ENCODE measurements around the gene CLSTN3.

DNA sequence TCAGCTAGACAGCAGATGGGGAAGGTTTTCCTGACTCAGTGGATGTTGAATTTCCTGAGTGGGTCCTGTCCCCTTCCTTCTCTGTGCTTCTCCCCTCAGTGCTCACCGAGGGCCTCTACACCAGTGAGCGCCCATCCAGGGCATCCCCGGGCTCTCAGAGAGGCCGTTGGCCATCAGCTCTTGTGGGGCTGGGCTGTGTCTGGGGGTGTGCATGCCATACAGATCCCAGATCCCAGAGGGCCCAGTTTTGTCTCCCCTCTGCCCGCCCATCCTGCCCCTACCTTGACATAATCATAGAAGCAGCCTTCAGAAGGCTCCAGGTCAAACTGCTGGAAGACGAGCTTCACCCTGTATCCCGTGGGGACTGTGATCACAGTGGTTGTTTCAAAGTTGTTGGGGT, 39.0 kb upstream of the CLSTN3 start:
- no peak for TF ChIP-seq EP300 (IDR thresholded peaks at IDR 0.05; ENCODE audit: borderline replicate concordance)
- no peak for TF ChIP-seq RAD21 (IDR thresholded peaks at IDR 0.05; ENCODE audit: low read depth)
- TF ChIP-seq YY1 (IDR thresholded peaks at IDR 0.05; ENCODE audit: low read depth), result no peak
- no peak for TF ChIP-seq NFIC (IDR thresholded peaks at IDR 0.05)
- no peak for TF ChIP-seq TAF1 (IDR thresholded peaks at IDR 0.05; ENCODE audit: low read depth)
- TF ChIP-seq ZBTB7A (IDR thresholded peaks at IDR 0.05; ENCODE audit: low read depth), result no peak
